HCT116 (cell line): Measurements from ENCODE around the gene ZNF436. TPM values are rescaled to one million over a fixed set of nuclear protein-coding genes. Genes with fewer than 3 reads are reported as not detected.

Source experiments
- ATAC-seq: fragments of 200-7000 bp; cut with Tn5 transposase; 2 replicates; pipeline ENCODE4 v1.9.1; 2020; ENCODE audit warnings: mild to moderate bottlenecking, moderate library complexity
- BruUV-seq: library from RNA; stranded (reverse); fragments of 400-500 nt; replicated peaks from 2 replicates; lab custom pipeline; 2021; lab: Mats Ljungman, UMichigan
- CTCF ChIA-PET: fragments of 300-600 bp; sonication (Branson Sonifier 250); formaldehyde crosslinking; loops from one replicate; lab custom pipeline; 2021; ENCODE audit warnings: antibody characterized with exemption; lab: Charles Lee
- POLR2A ChIA-PET: fragments of 300-600, 350-600 bp; sonication (Branson Sonifier 250); formaldehyde crosslinking; loops from one replicate; lab custom pipeline; 2021; ENCODE audit warnings: antibody characterized with exemption; lab: Charles Lee
- RAD21 ChIA-PET, 2 experiments: fragments of 300-600 bp; sonication (Branson Sonifier 250); formaldehyde crosslinking; loops; one replicate each; lab custom pipeline; 2023; ENCODE audit warnings: low total read pairs in 2 of 2; ENCODE audit not compliant: uncharacterized antibody in 2 of 2, unreplicated experiment in 2 of 2, low non-redundant PET in 1 of 2; lab: Charles Lee
- DNase-seq: peaks from one replicate; pipeline ENCODE4 v3.0.0-alpha.2; 2010; ENCODE audit warnings: low read depth, low spot score
- H2AFZ ChIP-seq: fragments of 200-600 bp; shearing (Covaris generic), sonication (generic); 2 replicates; pipeline ENCODE4 v1.6.1; 2017; ENCODE audit warnings: low read depth, mixed run types, mixed read lengths, antibody characterized with exemption, low read length; ENCODE audit not compliant: poor library complexity, severe bottlenecking
- H3K27ac ChIP-seq: 2 replicates; pipeline ENCODE4 v1.5.1; 2012; ENCODE audit warnings: low read depth, low read length
- H3K27me3 ChIP-seq: fragments of 200-600 bp; sonication (generic); 2 replicates; pipeline ENCODE4 v1.6.1; 2016; ENCODE audit warnings: mixed run types, low read length, mixed read lengths; ENCODE audit not compliant: insufficient read depth
- H3K36me3 ChIP-seq, 2 experiments: fragments of 200-500 bp in 1 of 2; fragments of 200-600 bp in 1 of 2; sonication (Bioruptor generic) in 1 of 2; sonication (generic) in 1 of 2; 2 replicates each; pipeline versions ENCODE4 v1.5.1 to v1.6.1; 2014 to 2016; ENCODE audit warnings: low read length in 2 of 2, inconsistent platforms in 1 of 2, mixed read lengths in 1 of 2, mixed run types in 1 of 2; ENCODE audit not compliant: insufficient read depth in 2 of 2, control insufficient read depth in 1 of 2
- H3K4me1 ChIP-seq, 2 experiments: fragments of 200-600 bp in 1 of 2; sonication (generic) in 1 of 2; 2 replicates each; pipeline versions ENCODE4 v1.5.1 to v1.6.1; 2012 to 2017; ENCODE audit warnings: low read length in 2 of 2, inconsistent platforms in 1 of 2, mild to moderate bottlenecking in 1 of 2, mixed read lengths in 1 of 2, mixed run types in 1 of 2, moderate library complexity in 1 of 2; ENCODE audit not compliant: insufficient read depth in 2 of 2, control insufficient read depth in 1 of 2
- H3K4me2 ChIP-seq: fragments of 200-600 bp; sonication (generic); 2 replicates; pipeline ENCODE4 v1.6.1; 2017; ENCODE audit warnings: mixed run types, low read length, mixed read lengths
- H3K4me3 ChIP-seq, 2 experiments: fragments of 200-600 bp in 1 of 2; sonication (generic) in 1 of 2; replicated peaks in 1 of 2; 2 replicates each; pipeline ENCODE4 v1.5.1; 2011 to 2016; ENCODE audit warnings: low read length in 2 of 2, control low read depth in 1 of 2, low read depth in 1 of 2, mild to moderate bottlenecking in 1 of 2, mixed read lengths in 1 of 2, mixed run types in 1 of 2
- H3K79me2 ChIP-seq: fragments of 200-600 bp; sonication (generic); 2 replicates; pipeline ENCODE4 v1.6.1; 2017; ENCODE audit warnings: mild to moderate bottlenecking, mixed run types, low read length, moderate library complexity, mixed read lengths; ENCODE audit not compliant: insufficient read depth
- H3K9ac ChIP-seq: fragments of 200-600 bp; sonication (generic); 2 replicates; pipeline ENCODE4 v1.6.1; 2016; ENCODE audit warnings: low read length, mixed read lengths
- H3K9me2 ChIP-seq: fragments of 200-600 bp; sonication (generic), shearing (Covaris generic); 2 replicates; pipeline ENCODE4 v1.6.1; 2017; ENCODE audit warnings: mixed run types, mild to moderate bottlenecking, moderate library complexity; ENCODE audit not compliant: insufficient read depth
- H3K9me3 ChIP-seq, 2 experiments: fragments of 200-500 bp in 1 of 2; fragments of 200-600 bp in 1 of 2; sonication (Bioruptor generic) in 1 of 2; sonication (generic) in 1 of 2; 2 replicates each; pipeline ENCODE4 v1.6.1; 2014 to 2017; ENCODE audit warnings: low read length in 2 of 2, mixed read lengths in 2 of 2, inconsistent platforms in 1 of 2, low read depth in 1 of 2, mild to moderate bottlenecking in 1 of 2, mixed run types in 1 of 2, moderate library complexity in 1 of 2; ENCODE audit not compliant: control insufficient read depth in 1 of 2, insufficient read depth in 1 of 2
- H4K20me1 ChIP-seq: fragments of 200-600 bp; sonication (generic), shearing (Covaris generic); 2 replicates; pipeline ENCODE4 v1.6.1; 2017; ENCODE audit warnings: mixed run types, mild to moderate bottlenecking, moderate library complexity; ENCODE audit not compliant: insufficient read depth
- EGR1 ChIP-seq: IDR thresholded peaks from 2 replicates; pipeline ENCODE4 v1.6.1; 2012; ENCODE audit warnings: low read depth
- EZH2 ChIP-seq: fragments of 200-600 bp; sonication (generic); IDR thresholded peaks from 2 replicates; pipeline ENCODE4 v1.6.1; 2017; ENCODE audit warnings: antibody characterized with exemption, mixed run types
- REST ChIP-seq: IDR thresholded peaks from 2 replicates; pipeline ENCODE4 v1.6.1; 2012; ENCODE audit warnings: low read depth
- SP1 ChIP-seq: IDR thresholded peaks from 2 replicates; pipeline ENCODE4 v1.6.1; 2012; ENCODE audit warnings: low read depth
- ZBTB33 ChIP-seq: IDR thresholded peaks from 2 replicates; pipeline ENCODE4 v1.6.1; 2011; ENCODE audit warnings: mild to moderate bottlenecking, low read length, moderate library complexity; ENCODE audit not compliant: insufficient replicate concordance; ENCODE audit errors: extremely low read depth
- intact Hi-C: fragments of 100-400 bp; cut with micrococcal nuclease; formaldehyde crosslinking; loops from 2 replicates; pipeline ENCODE4 v1.10.0; 2022
- total RNA-seq: library from RNA; stranded (reverse); gene quantifications from one replicate; pipeline ENCODE4 v1.2.1, GENCODE V29; 2021; ENCODE audit not compliant: unreplicated experiment

The ZNF436 gene
- total RNA-seq, 1 experiment from 2014 or later: 8.1 TPM

GRCh38 chr1:23397908-23398307, 28.3 kb upstream of the ZNF436 start:
- no peaks in the 10 kb centered on the region for H3K9me2 ChIP-seq
- no peaks in the 10 kb centered on the region for H4K20me1 ChIP-seq
- DNase-seq (no peak), ATAC-seq (no peak)
- H3K79me2 ChIP-seq: no peaks in the 10 kb centered on the region
- no peak overlapping the region for H3K4me3 ChIP-seq
- BruUV-seq: no TSS peak
- H3K27me3 ChIP-seq: no peaks in the 10 kb centered on the region
- POLR2A ChIA-PET: no interaction called here
- no peak overlapping the region for H3K4me2 ChIP-seq
- H3K9me3 ChIP-seq: no peaks in the 10 kb centered on the region
- H3K4me1 ChIP-seq: peaks cover 9 to 29% of the 10 kb centered on the region in 2 experiments
- no peak overlapping the region for H3K27ac ChIP-seq
- no peak for TF ChIP-seq SP1
- no peak for TF ChIP-seq EGR1
- TF ChIP-seq, all 23 proteins: peak for 0
- no peak overlapping the region for H3K9ac ChIP-seq
- no peak overlapping the region for H2AFZ ChIP-seq
- RAD21 ChIA-PET: no interaction called here
- CTCF ChIA-PET: no interaction called here
- H3K36me3 ChIP-seq: no peaks in the 10 kb centered on the region
- intact Hi-C loops: no loop called here

GRCh38 chr1:23396380-23396779, 26.7 kb upstream of the ZNF436 start:
- no peak overlapping the region for H3K4me2 ChIP-seq
- TF ChIP-seq SP1 (no peak), ZBTB33 (no peak), REST (no peak), EZH2 (no peak)
- no peaks in the 10 kb centered on the region for H3K79me2 ChIP-seq
- H3K36me3 ChIP-seq: no peaks in the 10 kb centered on the region
- ATAC-seq (no peak), DNase-seq (no peak)
- H3K4me1 ChIP-seq: peaks cover 0 to 17% of the 10 kb centered on the region in 2 experiments; a peak in 3 of 4 replicates
- POLR2A ChIA-PET: interaction anchor here (0.6 kb wide), 1 partner anchor 100 kb away, joined by 3 read pairs; no protein-coding TSS in a partner anchor
- no peak overlapping the region for H2AFZ ChIP-seq
- H3K9ac ChIP-seq: no peak overlapping the region
- CTCF ChIA-PET: no interaction called here
- BruUV-seq: no TSS peak
- RAD21 ChIA-PET: no interaction called here
- no peak overlapping the region for H3K27ac ChIP-seq
- H3K9me2 ChIP-seq: no peaks in the 10 kb centered on the region
- no peaks in the 10 kb centered on the region for H3K27me3 ChIP-seq
- H3K9me3 ChIP-seq: no peaks in the 10 kb centered on the region
- no peak overlapping the region for H3K4me3 ChIP-seq
- H4K20me1 ChIP-seq: no peaks in the 10 kb centered on the region
- intact Hi-C loops: no loop called here
